Ovary (tissue), 3 donors: ENCODE data around the gene PRSS27.
"Not testable (repeated sequence)": the region's sequence is repeated elsewhere in the genome, so short reads cannot be mapped to it uniquely, and the experiment has no call there.

Source experiments
- CTCF ChIP-seq, 3 donors: fragments of 450-650 bp in 2 of 3; fragments of 200-600 bp in 1 of 3; IDR thresholded peaks; one replicate each; pipeline versions ENCODE4 v1.5.1 to v1.8.0; 2016 to 2022; ENCODE audit warnings: antibody characterized with exemption in 3 of 3, mild to moderate bottlenecking in 1 of 3
- EP300 ChIP-seq: sonication (generic); formaldehyde crosslinking; IDR thresholded peaks from one replicate; pipeline ENCODE4 v1.6.1; 2017; ENCODE audit warnings: antibody characterized with exemption
- POLR2A ChIP-seq: fragments of 450-650 bp; IDR thresholded peaks from one replicate; pipeline ENCODE4 v1.6.1; 2017; ENCODE audit warnings: antibody characterized with exemption, mild to moderate bottlenecking, moderate library complexity
- donor health status: DM: no; HTN: no; CAD: no.

- TF ChIP-seq CTCF (IDR thresholded peaks at IDR 0.05); POLR2A; EP300: not testable (repeated sequence)
These were observed 1.7 kb upstream of the PRSS27 start for GRCh38 chr16:2721634-2722173.
